ENCODE results near the gene GLDC.

DNA sequence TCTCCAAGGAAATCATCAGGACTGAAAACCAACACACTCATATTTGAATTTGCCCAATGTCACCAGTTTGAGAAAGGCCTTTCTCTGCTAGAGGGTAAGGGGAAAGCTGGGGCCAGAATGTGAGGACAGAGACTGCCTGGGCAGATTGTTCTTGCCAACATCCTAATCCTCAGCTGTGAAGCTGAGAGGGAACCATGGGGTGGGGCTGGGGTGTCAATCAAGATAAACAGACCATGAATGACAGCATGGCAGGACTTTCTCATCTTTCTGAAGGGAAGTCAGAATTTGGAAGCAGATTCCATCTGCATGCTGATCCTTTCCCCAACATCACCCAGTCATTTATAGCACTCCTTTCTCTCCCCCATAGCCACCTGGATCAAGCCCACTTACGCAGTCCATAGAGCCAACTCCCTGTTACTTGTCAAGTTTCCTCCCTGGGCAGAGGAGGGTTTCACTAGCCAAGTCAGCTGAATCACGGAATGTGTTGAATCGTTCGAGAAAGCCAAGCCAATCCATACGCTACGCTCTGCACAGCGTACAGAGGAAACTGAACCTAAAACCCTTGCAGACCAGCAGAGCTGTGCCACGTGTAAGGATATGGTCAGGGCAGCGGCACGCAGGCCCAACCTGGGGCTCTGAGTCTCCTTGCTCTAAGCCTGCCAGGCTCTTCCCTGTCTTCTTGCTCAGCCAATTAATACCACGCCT, 14.9 kb downstream of the GLDC start:
- TF ChIP-seq, protein P1, sequence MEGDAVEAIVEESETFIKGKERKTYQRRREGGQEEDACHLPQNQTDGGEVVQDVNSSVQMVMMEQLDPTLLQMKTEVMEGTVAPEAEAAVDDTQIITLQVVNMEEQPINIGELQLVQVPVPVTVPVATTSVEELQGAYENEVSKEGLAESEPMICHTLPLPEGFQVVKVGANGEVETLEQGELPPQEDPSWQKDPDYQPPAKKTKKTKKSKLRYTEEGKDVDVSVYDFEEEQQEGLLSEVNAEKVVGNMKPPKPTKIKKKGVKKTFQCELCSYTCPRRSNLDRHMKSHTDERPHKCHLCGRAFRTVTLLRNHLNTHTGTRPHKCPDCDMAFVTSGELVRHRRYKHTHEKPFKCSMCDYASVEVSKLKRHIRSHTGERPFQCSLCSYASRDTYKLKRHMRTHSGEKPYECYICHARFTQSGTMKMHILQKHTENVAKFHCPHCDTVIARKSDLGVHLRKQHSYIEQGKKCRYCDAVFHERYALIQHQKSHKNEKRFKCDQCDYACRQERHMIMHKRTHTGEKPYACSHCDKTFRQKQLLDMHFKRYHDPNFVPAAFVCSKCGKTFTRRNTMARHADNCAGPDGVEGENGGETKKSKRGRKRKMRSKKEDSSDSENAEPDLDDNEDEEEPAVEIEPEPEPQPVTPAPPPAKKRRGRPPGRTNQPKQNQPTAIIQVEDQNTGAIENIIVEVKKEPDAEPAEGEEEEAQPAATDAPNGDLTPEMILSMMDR (conservative IDR thresholded peaks at IDR 0.05): no peak
- TF ChIP-seq ZFX (IDR thresholded peaks at IDR 0.05): no peak
